ENCODE measurements around the gene PRDM10.

Gene PRDM10

DNA sequence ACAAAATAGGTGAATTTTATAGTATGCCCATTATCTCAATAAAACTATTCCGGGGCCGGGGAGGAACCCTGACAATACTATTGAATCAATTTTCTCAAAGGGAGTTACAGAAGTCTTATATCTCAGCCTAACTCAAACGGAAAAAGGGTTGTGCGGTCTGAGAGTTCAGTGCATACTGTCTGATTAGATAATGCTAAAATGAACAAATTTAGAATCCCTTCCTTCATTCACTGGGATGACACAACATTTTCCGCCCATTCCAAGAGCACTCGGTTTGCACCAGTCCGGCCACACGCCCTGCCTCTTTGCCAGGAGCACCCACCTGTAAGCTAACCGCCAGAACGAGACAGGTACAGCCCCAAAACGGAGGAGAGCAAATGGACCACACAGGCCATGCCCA, 57.3 kb downstream of the PRDM10 start:
- DNase-seq: peak; percentile 79

DNA sequence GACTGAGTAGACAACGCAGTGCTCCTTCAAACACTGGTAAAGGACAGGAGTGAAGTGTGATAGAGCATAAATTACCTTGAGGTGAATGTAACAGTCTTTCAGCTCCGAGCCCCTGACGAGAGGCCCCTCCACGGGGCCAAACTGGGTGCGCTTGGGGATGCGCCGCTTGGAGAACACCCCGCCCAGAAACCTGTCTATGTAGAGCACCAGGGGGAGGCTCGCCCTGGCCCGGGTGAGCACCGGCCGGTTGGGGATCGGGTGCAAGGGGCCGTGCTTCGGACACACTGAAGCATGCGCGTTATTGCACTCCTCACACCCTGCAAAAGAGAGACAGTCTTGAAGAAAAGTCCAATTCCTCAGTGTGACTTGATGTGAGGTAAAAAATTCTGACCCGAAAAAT, 57.9 kb downstream of the PRDM10 start:
- no peak for DNase-seq

DNA sequence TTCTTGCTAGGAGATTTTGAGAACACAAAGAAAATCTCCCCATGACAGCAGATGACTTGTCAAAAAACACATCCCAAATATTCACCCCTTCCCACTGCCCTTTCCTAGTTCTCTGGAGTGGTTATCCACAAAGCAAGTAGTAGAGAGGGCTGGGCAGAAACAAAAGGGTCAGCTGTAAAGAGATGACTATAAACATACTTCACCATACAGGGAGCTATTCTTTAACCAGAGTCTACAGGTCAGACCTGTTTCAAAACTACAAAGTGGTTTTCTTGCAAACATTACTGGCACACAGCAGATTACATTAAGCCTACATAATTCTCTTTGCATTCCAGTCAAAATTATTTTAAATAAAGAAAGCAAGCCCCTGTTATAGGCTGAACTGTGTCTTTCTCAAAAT, 59.6 kb downstream of the PRDM10 start:
- no peak for DNase-seq

DNA sequence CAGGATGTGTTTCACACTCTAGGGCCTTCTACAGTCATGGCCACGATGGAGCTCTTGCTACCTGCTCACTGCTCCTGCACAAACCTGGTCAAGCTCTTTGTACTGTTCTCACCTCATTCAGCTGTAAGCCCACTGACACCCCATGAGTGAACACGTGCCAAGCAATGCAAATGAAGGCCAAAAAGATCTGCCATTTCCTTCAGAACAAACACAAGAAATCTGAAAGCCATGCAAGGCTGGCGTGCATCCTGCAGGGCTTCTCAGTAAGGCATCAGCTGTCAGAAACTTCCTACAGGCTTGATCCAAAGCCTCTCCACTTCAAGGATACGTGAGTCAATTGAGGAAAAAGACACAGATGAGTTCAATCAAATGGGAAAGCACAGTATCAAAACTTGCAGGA, 63.1 kb downstream of the PRDM10 start:
- DNase-seq: no peak

DNA sequence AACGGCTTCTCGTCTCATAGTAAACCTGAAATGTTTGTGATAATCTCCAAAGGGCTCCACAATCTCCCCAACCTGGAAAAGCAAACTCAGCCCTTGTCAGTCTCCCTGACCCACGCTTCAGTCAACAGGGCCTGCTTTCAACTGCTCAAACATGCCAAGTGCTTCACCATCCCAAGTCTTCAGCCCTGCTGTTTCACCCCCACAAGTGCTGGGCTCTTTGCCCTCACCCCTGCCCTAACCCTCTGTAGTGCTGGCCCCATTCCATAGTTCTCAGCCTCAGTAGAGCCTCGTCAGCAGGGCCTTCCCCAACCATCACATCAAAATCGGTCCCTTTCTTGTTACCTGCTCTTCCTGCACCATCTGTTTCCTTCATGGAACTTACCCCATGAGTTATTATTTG, 63.9 kb downstream of the PRDM10 start:
- no peak for DNase-seq

DNA sequence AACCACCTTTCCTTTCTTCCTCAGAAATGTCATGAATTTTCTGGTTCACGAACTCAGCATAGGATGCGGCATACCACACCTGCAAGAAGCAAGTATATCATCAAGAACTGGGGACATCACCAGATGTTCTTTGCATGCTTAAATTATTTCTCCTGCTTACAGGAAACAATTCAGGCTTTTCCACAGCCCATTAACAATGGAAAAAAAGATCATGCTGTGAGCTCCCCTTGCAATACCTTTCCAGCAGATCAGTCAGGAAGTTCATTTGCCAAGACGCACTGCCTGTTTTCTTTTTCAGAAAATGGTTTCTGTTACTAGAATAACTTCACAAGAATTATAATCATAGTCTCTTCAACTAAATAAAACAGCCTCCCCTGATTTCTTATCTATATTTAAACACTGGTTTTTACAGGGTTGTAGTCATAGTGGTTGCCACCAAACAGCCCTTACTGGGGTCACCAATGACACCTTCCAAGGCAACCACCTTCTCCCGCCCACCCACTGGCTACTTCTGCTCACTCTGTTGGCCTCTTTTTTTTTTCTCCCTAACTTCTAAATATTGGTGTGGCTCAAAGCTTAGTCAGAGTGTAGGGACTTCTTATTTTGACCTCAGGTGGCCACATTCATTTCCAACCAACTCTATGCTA, 64.9 kb downstream of the PRDM10 start:
- no peak for DNase-seq

DNA sequence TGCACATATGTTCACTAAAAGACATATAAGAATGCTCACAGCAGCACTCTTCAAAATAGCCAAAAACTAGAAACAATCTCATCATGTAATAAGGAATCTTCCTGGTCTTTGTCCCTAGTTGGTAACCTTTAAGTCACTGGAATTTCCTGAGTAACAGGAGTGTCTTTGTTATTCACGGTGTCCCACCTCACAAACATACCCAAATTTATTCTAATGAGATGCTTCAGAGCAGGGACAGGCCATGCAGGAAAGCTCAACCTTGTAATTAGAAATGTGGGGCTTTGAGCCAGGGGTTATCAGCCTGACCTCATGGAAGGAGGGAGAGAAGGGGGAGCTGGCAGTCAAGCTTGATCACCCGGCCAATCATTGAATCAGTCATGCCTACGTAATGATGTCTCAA, 66.9 kb downstream of the PRDM10 start:
- no peak for DNase-seq

DNA sequence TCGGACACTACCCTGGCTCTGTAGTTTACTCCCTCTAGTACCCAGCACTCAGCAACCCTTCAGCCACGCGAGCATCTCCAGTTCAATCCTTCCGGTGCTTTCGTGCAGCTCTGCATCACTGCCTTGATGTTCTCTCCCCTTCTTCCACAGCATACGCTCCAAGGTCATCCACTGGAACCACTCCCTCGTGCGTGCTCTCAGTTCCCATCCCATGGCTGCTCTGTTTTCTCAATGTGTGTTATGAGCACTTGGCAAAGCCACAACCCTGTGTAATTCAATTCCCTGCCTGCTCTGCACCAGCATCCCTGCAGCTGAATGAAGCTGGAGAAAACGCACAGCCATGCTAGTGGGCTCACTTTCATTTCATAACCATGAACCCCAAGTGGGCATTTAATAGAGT, 68.7 kb downstream of the PRDM10 start:
- DNase-seq: no peak

DNA sequence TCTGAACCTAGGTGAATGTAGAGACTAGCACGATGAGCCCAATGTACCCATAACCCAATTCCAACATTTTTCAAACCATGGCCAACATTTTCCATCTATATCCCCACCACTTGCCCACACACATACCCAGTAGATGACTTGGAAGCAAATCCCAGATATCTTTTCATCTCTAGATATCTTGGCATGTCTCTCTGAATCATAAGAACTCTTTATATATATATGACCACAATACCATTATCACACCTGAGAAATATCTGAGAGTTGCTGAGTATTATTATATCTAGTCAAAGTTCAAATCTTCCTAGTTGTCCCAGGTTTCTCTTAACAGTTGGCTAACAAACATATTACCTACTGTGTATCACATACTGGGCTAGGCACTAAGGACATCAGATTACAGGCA, 69.4 kb downstream of the PRDM10 start:
- DNase-seq: no peak

DNA sequence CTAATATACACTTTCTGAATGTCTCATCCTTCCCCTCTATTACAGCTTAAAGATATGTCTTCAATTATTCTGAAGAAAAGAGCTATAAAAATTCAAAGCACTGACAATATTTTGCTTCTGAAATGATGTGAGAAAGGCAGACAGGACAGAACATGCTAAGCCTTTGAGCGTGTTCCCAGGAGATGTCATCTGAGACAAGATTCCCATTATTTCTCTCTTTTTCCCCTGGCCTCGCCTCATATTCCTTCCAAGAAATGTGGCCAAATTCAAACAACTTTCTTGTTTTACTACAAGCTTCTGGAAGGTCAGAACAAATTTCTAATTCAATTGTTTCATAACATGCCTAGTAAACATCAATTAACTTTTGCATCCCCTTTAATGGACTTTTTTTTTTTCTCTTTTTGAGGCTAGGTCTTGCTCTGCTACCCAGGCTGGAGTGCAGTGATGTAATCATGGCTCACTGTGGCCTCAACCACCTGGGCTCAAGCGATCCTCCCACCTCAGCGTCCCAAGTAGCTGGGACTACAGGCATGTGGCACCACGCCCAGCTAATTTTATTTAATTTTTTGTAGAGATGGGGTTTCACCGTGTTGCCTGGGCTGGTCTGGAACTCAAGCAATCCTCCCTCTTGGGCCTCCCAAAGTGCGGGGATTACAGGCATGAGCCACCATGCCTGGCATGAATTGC, 70.1 kb downstream of the PRDM10 start:
- DNase-seq: no peak

DNA sequence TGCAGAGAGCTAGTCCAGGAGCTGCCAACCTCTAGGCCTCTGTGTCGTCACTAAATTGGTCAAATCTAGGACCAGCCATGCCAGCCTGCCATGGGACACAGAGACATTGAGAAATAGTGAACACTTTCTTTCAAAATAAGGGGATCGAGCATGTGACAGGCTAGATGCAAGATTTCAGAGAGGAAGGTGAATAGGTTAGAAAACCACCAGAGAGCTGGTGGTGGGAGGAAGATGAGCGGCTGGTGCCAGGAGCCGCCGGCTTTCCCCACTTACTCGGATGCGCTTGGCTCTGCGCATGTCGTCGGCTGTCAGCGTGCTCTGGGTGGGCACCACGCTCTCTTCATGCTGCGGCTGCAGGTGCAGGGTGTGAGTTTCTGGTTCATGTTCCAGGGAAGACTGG, 71.9 kb downstream of the PRDM10 start:
- DNase-seq: peak; percentile 48

DNA sequence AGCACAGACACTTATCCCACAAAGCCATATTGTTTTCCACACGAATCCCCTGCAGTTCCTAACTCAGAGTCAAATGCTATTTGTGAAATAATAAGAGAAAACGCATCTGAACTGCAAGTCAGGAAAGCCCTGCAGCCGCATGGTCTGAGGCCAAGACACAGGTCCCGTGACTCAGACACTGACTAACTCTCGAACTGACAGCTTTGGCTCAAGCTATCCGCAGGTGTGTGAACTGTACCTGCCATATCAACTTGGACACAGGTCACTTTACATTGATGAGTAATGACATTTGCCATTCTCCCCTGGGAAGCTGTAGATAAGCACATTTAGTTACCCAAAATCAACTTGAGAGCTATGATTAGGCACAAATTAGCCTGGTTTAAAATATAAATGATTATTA, 72.3 kb downstream of the PRDM10 start:
- DNase-seq: peak; percentile 20

DNA sequence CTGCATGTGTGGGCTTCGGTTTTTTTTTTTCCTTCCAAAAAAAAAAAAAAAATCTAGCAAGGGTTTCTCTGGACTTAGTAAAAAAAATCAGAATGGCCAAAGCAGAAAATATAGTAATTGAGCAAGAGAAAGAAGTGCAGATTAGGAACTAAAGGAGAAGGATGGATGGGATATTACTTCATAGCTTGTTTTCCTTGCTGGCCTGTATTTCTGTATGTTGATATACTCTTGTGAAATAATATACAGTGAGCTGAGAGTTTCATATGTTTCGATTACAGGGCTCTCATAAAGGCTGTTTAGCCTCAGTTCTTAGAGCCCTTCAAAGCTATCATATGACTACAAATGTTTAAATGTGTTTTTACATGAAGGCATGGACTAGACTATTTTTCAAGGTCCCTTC, 72.9 kb downstream of the PRDM10 start:
- DNase-seq: peak; percentile 17

DNA sequence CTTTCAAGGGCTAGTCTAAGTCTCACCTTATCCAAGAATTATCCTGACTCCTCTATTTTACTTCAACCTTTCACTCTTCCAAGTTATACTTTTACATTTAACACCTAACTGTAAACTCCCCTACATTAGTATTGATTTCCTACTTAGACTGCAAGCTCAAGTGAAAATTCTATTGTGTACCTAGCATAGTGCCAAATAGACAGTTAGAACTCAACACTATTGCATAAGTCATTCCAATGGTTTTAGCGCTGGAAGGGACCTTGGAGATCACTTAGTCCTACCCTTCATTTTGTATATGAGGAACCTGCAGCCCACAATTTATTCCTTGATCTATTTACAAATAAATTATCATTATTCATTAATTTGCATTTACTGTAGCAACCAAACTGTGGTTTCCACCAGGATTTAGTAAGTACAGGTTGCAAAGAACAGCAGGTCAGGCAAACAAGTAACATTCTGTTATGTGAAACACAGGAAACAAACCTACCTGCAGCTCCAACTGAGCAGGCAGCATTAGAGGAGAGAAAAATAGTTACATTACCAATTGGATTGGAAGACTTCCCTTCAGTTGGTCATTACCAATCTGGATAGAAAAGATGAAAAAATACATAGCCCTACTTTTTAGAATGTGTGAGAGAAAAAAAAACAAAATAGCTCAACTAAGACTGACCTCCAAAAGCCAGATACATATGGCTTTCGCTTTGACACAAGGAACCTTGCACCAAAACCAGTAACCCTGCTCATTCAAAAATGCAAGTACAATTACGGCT, 73.5 kb downstream of the PRDM10 start:
- no peak for DNase-seq

DNA sequence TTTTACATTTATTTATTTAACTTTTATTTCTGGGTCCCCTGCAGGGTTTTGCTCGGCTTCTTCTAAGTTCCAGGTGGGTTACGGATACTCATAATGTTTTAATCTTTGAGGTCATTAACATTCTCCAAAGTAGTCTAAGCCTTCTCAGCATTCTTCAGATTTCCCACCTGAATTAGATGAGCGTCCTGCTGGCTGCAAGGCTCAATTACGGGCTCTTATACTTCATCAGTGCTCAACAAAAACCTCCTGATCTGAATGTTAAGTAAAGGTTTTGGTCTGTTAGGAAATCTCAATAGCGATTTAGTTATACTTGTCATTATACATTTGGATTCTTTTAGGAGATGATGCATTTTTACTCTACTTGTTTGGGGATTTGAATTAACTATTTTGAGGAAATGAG, 80.0 kb downstream of the PRDM10 start:
- DNase-seq: peak; percentile 17

DNA sequence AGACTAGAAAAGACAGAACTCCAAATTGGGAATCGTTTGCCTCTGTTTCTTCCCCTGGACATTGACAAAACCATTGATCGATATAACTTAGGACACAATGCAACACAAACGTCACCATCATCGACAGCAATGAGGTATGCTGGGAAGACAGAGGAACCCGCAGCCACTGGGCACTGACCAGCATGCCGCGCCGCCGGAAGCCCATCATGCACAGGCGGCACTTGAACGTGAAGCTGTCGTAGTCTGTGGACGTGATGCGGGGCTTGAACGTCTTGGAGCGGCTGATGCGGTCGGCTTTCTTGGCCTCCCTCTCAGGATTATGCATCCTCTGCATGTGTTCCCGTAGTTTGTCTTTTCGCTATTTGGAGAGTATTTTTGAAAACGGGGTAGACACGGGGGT, 84.3 kb downstream of the PRDM10 start:
- no peak for DNase-seq

DNA sequence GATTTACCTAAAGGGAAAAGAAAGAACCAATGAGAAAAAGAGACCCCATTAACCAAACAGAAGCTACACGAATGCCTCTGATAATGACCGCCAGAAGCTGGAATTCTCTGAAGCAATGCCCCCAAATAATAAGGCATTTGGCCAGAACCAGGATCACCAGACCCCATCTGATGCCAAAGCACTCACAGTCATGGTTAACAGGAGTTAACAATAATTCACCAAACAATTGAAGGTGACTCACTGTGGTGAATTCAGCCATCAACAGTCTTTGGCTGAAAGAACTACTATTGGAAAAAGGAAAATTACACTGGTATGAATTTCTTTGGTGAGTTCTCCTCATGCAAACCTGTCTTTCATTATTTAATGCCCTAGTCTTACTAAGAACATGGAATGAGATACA, 85.4 kb downstream of the PRDM10 start:
- no peak for DNase-seq

DNA sequence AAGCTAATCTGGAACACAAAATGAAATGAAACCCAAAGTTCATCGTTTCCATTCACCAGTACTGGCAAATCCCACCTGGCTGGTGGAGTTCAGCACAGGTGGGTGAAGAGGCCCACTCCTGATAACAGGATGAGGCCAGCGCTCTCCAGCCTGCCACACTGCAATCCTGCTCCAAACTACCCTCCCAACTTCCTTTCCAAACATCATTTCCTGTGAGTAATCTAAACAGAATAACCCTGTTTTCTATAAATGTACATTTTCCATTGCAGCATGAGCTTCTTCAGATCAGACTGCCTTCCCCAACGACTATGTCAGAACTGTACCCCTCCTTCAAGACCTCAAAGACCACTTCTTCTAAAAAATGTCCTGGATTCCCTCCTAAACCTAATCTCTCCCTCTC, 91.3 kb downstream of the PRDM10 start:
- DNase-seq: no peak

DNA sequence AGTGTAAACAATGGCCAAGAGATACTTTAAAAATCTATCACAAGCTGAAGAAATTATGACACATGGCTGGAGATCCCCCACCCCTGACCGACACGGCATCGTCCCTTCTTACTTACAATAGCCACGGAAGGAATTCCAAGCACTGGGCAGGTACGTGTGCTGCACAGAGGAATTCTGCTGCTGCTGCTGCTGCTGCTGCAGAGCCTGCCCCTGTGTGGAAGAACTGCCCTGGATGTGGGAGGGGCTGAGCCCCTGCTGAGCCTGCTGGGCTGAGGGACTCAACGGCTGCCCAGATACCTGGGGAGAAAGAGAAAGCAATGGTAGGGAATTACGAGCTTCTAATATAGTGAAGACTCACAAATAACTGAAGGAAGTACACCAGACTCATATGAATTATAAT, 92.3 kb downstream of the PRDM10 start:
- no peak for DNase-seq

DNA sequence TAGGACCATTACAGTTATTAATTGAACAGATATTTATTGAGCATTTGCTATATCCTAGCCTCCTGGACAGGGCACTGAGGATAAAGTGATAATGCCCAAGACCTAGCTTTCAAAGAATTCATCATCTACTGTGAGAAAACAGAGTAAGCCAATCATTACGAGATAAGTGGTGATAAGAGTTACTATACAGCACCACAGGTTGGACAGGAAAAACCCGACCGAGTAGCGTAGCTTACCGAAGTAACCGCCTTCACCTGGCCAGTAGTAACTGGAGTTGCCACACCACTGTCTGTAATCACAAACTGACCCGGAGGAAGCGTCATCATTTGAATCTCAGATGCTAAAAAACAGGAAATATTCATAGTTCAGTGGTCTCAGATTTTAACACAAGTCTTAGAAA, 97.2 kb downstream of the PRDM10 start:
- no peak for DNase-seq

DNA sequence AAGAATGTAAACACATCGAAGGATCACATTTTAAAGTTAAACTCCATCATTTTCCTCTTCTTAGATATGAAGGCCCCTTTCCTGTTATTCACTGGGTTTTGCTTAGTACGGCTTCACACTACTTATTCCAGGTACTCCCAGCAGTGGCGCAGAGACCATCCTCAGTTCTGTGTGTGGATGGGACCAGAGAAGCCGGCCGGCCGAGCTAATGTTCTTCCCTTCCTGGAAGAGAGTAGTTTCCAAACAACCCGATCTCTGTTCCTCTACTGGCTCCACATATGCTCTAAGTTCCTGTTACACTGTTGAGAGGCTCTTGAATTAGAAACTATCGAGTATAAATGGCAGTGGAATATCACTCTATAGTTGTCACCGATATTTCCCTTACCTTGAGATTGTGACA, 106.6 kb downstream of the PRDM10 start:
- peak; percentile 9 for DNase-seq

DNA sequence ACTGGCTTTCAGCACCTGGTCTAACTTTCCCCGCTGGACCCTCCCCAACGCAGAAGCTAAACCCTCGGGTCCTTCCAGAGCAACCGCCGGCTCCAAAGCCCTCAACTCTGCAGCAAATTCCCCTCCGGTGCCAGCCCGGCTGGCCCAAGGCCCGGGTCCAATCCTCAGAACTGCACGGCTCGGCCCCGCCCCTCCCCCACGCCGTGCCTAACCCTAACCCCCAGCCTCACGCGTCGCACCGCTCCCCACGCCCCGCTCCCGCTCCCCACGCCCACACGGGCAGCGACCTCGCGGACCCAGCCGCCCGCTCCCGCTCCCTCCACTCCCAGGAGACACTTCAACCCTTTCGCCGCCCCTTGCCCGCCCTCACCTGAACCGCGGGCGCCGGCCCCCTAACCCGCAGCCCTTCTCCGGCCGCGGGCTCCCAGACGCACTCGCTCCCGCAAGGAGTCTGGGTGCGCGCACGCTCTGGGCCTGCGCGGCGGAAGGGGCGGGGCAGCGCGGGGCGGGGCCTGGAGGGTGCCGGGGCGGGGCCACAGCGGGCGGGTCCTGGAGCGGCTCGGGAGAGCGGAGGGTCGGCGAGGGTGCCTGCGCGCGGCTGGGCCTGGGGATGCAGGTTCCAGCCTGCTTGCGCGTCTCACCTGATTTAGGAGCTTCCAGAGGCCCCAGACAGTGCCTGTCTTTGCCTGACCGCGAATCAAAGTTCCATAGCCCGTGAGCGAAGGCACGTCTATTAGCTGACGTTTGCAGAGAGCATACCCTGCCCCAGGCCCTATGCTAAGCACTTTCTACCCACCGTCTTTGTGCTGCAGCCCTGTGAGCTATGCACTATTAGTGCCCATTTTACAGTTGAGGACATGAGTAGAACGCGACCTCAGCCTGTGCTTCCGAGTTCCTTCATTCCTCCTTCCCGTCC, 107.3 kb downstream of the PRDM10 start, which contains the start of gene NFRKB:
NFRKB (minus strand) TSS at position 453 of the 916 bp plus-strand sequence. CDS start 2,729 bp downstream, outside the sequence.
- DNase-seq: peak; percentile 92
